Gastrocnemius medialis (tissue), 4 donors: ENCODE measurements around the gene ALOX5AP.

ENCODE experiments used
- CTCF ChIP-seq, 5 experiments: fragments of 450-650 bp in 3 of 5; fragments of 200-600 bp in 2 of 5; sonication (generic) in 2 of 5; IDR thresholded peaks in 4 of 5; conservative IDR thresholded peaks in 1 of 5; 1 replicate in 4 of 5; 2 replicates in 1 of 5; pipeline ENCODE4 v1.5.1; 2016 to 2019; ENCODE audit warnings: antibody characterized with exemption in 5 of 5, mild to moderate bottlenecking in 3 of 5, moderate library complexity in 3 of 5
- POLR2A ChIP-seq, 2 donors: fragments of 450-650 bp; IDR thresholded peaks; one replicate each; pipeline ENCODE4 v1.6.1; 2017; ENCODE audit warnings: antibody characterized with exemption in 2 of 2, mild to moderate bottlenecking in 2 of 2, moderate library complexity in 2 of 2

GRCh38 chr13:30729801-30730200 lies 5.5 kb upstream of the ALOX5AP start:
- TF ChIP-seq CTCF (IDR thresholded peaks at IDR 0.05 in 4 of 5, conservative IDR thresholded peaks at IDR 0.05 in 1 of 5) (no peak), POLR2A (IDR thresholded peaks at IDR 0.05) (no peak)
